Smooth muscle cell (in vitro differentiated cells): ENCODE results near the gene PCSK4. TPM values are rescaled to one million over a fixed set of nuclear protein-coding genes. Genes with fewer than 3 reads are reported as not detected.

ENCODE experiments used
- DNase-seq: peaks from one replicate; lab custom pipeline; 2025; ENCODE audit not compliant: unreplicated experiment; lab: John Stamatoyannopoulos, UW
- H2AFZ ChIP-seq: fragments of 200-600 bp; sonication (generic); 2 replicates; pipeline ENCODE4 v1.6.0; 2016; ENCODE audit warnings: antibody characterized with exemption, low read depth, mild to moderate bottlenecking
- H3F3A ChIP-seq: fragments of 200-600 bp; sonication (generic); 2 replicates; pipeline ENCODE4 v1.6.0; 2017; ENCODE audit warnings: antibody characterized with exemption, low read depth
- H3K27ac ChIP-seq: fragments of 200-600 bp; sonication (generic); 2 replicates; pipeline ENCODE4 v1.5.1; 2016; ENCODE audit warnings: low read depth, mild to moderate bottlenecking
- H3K27me3 ChIP-seq: fragments of 200-600 bp; sonication (generic); 2 replicates; pipeline ENCODE4 v1.6.1; 2016; ENCODE audit warnings: low read depth, mild to moderate bottlenecking
- H3K36me3 ChIP-seq: fragments of 200-600 bp; sonication (generic); 2 replicates; pipeline ENCODE4 v1.5.1; 2016; ENCODE audit warnings: low read depth
- H3K4me1 ChIP-seq: fragments of 200-600 bp; sonication (generic); 2 replicates; pipeline ENCODE4 v1.5.1; 2016; ENCODE audit warnings: low read depth
- H3K4me2 ChIP-seq: fragments of 200-600 bp; sonication (generic); 2 replicates; pipeline ENCODE4 v1.6.0; 2016; ENCODE audit warnings: mild to moderate bottlenecking
- H3K4me3 ChIP-seq: fragments of 200-600 bp; sonication (generic); 2 replicates; pipeline ENCODE4 v1.5.1; 2016; ENCODE audit warnings: mild to moderate bottlenecking
- H3K79me2 ChIP-seq: fragments of 200-600 bp; sonication (generic); 2 replicates; pipeline ENCODE4 v1.6.0; 2016; ENCODE audit warnings: low read depth, mild to moderate bottlenecking
- H3K9ac ChIP-seq: fragments of 200-600 bp; sonication (generic); 2 replicates; pipeline ENCODE4 v1.6.0; 2016; ENCODE audit warnings: low read depth
- H3K9me3 ChIP-seq: fragments of 200-600 bp; sonication (generic); replicated peaks from 2 replicates; pipeline ENCODE4 v1.5.1; 2016; ENCODE audit warnings: low read depth
- H4K20me1 ChIP-seq: fragments of 200-600 bp; sonication (generic); 2 replicates; pipeline ENCODE4 v1.6.0; 2016; ENCODE audit warnings: low read depth
- CTCF ChIP-seq: fragments of 200-600 bp; sonication (generic); IDR thresholded peaks from 2 replicates; pipeline ENCODE4 v1.5.1; 2017; ENCODE audit warnings: borderline replicate concordance, mild to moderate bottlenecking, antibody characterized with exemption; ENCODE audit not compliant: insufficient read depth, poor library complexity, severe bottlenecking
- WGBS: methylation state at CpG from one replicate; pipeline ENCODE4 v1.1.7; 2016; ENCODE audit warnings: low lambda C conversion rate; 5-methylcytosine and 5-hydroxymethylcytosine counted together
- polyA plus RNA-seq: library from polyadenylated mRNA; unstranded; fragments of >200 nt; fragmentation: Nextera tagmentation; extraction: Ambion mirVana; gene quantifications from 2 replicates; pipeline ENCODE4 v1.2.1, GENCODE V29; 2016
- total RNA-seq: library from RNA; depleted of rRNA; stranded (reverse); fragments of >200 nt; gene quantifications from 2 replicates; pipeline ENCODE4 v1.2.3, GENCODE V29; 2014

The PCSK4 gene
- total and polyA plus RNA-seq, 2 experiments from 2014 or later, result 1.7 to 8.7 TPM

- 96% methylated on average over 26 of the region's 26 CpGs for WGBS
- Histone ChIP-seq H4K20me1 (peaks cover 88% of the 10 kb centered on the region), H3K4me2 (no peak overlapping the region)
These were observed 15.3 kb downstream of the PCSK4 start for GRCh38 chr19:1474765-1475351.

GRCh38 chr19:1474011-1474764 lies 16.0 kb downstream of the PCSK4 start:
- no peak overlapping the region for H3K4me2 ChIP-seq
- peaks cover 12% of the 10 kb centered on the region for H3K4me1 ChIP-seq
- no peak overlapping the region for H3K9ac ChIP-seq
- H3K27me3 ChIP-seq, result peaks cover 44% of the 10 kb centered on the region
- H3K36me3 ChIP-seq, result no peaks in the 10 kb centered on the region
- no peak overlapping the region for H3K27ac ChIP-seq
- 87% methylated on average over 30 of the region's 31 CpGs for WGBS
- H3F3A ChIP-seq, result no peaks in the 10 kb centered on the region
- no peaks in the 10 kb centered on the region for H3K9me3 ChIP-seq
- DNase-seq, result no peak
- peaks cover 19% of the 10 kb centered on the region for H3K79me2 ChIP-seq
- H2AFZ ChIP-seq, result no peak overlapping the region
- H4K20me1 ChIP-seq, result peaks cover 91% of the 10 kb centered on the region
- TF ChIP-seq CTCF, result no peak
- no peak overlapping the region for H3K4me3 ChIP-seq

More at GRCh38 chr19:1474765-1475351, 15.3 kb downstream of the PCSK4 start:
- no peak for TF ChIP-seq CTCF
- peaks cover 41% of the 10 kb centered on the region for H3K27me3 ChIP-seq
- H3K36me3 ChIP-seq, result no peaks in the 10 kb centered on the region
- no peak overlapping the region for H3K27ac ChIP-seq
- peaks cover 19% of the 10 kb centered on the region for H3K79me2 ChIP-seq
- no peaks in the 10 kb centered on the region for H3K9me3 ChIP-seq
- H3F3A ChIP-seq, result no peaks in the 10 kb centered on the region
- H3K4me1 ChIP-seq, result peaks cover 9% of the 10 kb centered on the region
- H2AFZ ChIP-seq, result no peak overlapping the region
- no peak overlapping the region for H3K4me3 ChIP-seq
- DNase-seq, result no peak
- no peak overlapping the region for H3K9ac ChIP-seq

GRCh38 chr19:1473085-1473851 lies 16.9 kb downstream of the PCSK4 start:
- no peak overlapping the region for H3K9ac ChIP-seq
- WGBS, result 83% methylated on average over 20 of the region's 20 CpGs
- H3K4me2 ChIP-seq, result no peak overlapping the region
- peaks cover 13% of the 10 kb centered on the region for H3K4me1 ChIP-seq
- TF ChIP-seq CTCF, result no peak
- no peaks in the 10 kb centered on the region for H3F3A ChIP-seq
- peaks cover 53% of the 10 kb centered on the region for H3K27me3 ChIP-seq
- no peaks in the 10 kb centered on the region for H3K9me3 ChIP-seq
- DNase-seq, result no peak
- no peak overlapping the region for H2AFZ ChIP-seq
- no peak overlapping the region for H3K4me3 ChIP-seq
- H4K20me1 ChIP-seq, result peaks cover 97% of the 10 kb centered on the region
- H3K36me3 ChIP-seq, result no peaks in the 10 kb centered on the region
- peaks cover 12% of the 10 kb centered on the region for H3K79me2 ChIP-seq
- H3K27ac ChIP-seq, result no peak overlapping the region
